Activated gamma-delta T cell (primary cell): ENCODE measurements around the gene ADSS1.

Source experiments
- DNase-seq: peaks from one replicate; lab custom pipeline; 2025; lab: John Stamatoyannopoulos, UW

ADSS1 gene

GRCh38 chr14:104700225-104700651 lies 23.8 kb upstream of the ADSS1 start:
- DNase-seq = no peak

DNA sequence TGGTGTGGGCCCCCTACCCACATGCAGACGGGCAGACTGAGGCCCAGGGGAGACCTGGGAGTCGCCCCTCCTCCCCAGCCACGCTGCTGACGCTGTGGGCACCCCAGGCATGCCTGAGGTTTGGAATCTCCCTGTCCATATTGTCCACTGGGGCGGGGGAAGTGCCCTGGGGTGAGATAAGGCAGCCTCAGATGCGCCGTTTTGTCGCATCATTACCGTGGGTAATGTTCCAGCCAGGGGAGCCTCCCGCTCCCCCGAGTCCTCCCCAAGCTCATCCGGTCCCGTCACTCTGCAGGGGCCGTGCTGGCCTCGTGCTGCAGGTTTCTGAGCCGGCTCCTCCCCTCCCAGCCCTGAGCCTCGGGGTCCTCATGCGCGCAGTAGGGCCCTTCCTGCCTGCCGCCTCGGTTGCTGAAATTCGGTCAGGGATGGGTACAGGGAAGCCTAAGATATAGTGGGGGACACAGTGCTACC lies 23.2 kb upstream of the ADSS1 start:
- no peak for DNase-seq

DNA sequence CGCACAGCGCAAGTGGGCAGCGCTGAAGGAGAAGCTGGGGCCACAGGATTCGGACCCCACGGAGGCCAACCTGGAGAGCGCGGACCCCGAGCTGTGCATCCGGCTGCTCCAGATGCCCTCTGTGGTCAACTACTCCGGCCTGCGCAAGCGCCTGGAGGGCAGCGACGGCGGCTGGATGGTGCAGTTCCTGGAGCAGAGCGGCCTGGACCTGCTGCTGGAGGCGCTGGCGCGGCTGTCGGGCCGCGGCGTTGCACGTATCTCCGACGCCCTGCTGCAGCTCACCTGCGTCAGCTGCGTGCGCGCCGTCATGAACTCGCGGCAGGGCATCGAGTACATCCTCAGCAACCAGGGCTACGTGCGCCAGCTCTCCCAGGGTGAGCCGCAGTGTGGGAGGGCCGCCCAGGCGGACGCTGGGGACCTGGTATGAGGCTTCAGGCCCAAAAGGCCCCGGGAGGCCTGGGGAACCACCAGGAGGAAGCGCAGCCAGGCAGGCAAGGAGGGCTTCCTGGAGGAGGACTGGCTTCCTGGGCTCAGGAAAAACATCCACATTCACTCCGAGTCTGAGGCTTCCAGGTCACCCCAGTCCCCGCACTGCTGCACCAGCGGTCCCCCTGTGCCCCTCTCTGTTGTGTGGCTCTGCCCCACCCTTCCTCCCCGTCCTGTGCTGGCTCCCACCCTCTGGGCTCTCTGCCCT lies 22.5 kb upstream of the ADSS1 start:
- DNase-seq = no peak

DNA sequence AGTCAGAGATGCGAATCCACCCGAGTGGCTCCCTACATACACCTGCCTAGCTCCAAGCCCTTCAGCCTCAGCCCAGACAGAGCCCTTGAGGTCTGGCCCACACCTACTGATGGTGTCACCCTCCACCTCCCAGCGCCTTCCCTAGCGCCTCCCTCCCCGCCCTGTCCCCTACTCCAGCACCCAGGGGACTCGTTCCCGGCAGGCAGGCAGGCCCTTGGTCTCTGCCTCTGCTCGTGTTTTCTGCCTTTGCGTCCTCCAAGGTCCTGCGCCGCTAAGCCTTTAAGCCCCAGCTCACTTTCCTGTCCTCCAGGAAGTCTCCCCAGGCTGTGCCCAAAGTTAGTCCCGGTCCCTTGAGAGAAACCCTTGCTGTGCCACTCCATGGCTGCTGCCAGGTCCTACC lies 21.9 kb upstream of the ADSS1 start:
- no peak for DNase-seq

DNA sequence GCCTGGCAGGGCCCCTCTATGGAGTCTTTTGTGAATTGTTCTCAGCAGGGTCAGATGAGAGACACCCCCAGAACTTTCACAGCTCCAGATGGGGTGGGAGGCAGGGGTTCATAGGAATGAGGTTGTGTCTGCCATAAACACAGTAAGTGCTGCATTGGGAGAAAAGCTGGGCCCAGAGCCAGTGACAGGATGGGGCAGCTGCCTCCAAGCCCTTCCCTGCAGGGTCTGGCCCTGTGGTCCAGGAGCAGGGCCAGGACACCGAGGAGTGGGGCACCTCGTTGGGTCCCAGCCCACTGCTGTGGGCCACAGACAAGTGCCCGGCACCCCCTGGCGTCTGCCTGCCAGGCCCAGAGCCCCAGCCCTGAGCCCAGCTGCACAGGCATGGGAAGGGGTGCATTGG lies 21.4 kb upstream of the ADSS1 start:
- no peak for DNase-seq

GRCh38 chr14:104703269-104703668 lies 20.8 kb upstream of the ADSS1 start:
- DNase-seq = no peak

GRCh38 chr14:104704252-104704651 lies 19.8 kb upstream of the ADSS1 start:
- DNase-seq = no peak

- DNase-seq = no peak
Measured at GRCh38 chr14:104705340-104706047, 18.5 kb upstream of the ADSS1 start.

- no peak for DNase-seq
Measured at GRCh38 chr14:104706733-104707607, 17.1 kb upstream of the ADSS1 start.

DNA sequence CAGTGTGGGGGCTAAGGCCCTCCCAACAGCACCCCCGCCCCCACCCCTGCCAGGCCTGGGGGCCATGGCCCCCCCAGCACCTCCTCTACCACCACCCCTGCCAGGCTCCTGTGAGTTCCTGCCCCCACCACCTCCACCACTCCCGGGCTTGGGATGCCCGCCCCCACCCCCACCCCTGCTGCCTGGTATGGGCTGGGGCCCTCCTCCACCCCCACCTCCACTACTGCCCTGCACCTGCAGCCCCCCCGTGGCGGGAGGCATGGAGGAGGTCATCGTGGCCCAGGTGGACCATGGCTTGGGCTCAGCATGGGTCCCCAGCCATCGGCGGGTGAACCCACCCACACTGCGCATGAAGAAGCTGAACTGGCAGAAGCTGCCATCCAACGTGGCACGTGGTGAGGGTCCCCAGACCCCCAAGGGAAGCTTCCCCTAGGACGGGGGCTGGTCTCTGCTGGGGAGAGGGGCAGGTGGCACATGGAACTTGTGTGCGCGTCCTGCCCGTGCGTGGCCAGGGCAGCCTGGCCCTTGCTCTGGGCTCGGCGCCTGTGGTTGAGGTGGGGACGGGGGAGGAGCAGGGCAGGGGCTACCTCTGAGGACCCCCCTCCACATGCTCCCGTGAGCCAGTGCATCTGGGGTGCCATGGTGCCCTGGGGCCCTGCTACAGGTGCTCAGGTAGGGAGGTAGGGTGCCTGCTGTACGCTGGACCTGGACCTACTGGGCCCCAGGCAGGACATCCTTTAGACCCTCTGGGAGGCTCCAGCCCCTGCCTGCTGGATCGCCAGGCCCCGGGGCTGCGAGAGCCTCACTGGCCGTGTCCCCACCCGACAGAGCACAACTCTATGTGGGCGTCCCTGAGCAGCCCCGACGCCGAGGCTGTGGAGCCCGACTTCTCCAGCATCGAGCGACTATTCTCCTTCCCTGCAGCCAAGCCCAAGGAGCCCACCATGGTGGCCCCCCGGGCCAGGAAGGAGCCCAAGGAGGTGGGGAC lies 16.1 kb upstream of the ADSS1 start:
- no peak for DNase-seq

GRCh38 chr14:104708606-104709268 lies 15.3 kb upstream of the ADSS1 start:
- no peak for DNase-seq

DNA sequence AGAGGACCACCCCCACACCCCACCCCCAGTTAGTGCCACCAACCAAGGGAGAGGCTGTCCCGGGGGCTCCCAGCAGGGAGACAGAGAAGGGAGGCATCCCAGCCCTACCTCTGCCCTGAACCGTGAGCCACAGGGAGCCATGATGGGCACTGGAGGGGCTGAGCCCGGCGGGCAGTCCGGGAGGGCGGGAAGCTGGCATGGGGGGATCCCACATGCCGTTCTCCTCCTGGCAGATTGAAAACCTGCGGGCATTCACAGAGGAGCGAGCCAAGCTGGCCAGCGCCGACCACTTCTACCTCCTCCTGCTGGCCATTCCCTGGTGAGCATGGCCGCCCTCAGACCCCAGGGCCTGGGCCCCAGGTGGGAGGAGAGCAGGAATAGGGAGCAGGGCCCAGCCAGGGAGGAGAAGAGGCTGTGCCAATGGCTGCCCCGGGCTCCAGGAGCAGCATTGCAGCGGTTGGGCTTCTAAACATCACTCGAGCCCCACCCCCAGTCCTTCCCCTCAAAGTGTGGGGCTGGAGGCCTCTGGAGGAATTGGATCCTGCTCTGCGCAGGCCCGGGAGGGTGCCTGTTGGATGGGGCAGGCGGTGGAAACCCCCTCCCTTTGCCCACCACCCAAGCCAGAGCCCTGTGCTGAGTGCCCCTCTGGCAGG lies 14.5 kb upstream of the ADSS1 start:
- DNase-seq = no peak

DNA sequence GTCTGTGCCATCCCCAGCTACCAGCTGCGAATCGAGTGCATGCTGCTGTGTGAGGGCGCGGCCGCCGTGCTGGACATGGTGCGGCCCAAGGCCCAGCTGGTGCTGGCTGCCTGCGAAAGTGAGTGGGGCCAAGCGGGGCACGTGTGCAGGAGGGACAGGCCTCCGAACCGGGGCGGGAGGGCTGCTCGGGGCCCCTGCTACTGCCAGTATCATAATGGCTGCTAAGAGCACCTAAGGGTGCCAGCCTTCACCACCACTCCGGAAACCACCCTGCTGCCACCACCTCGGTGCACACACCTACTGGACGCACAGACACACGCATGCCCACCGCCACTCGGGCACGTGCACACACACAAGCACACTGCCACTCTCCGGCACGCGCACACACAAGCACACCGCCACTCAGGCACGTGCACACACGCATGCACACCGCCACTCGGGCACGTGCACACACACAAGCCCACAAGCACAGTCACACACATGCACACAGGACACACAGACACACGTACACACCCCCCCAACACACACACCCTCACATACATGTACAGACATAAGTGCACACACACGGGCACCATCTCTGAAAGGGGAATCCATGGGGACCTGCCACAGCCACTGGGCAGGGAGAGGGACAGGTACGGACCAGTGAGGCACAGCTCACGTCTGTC lies 13.8 kb upstream of the ADSS1 start:
- DNase-seq = no peak

- no peak for DNase-seq
Measured at GRCh38 chr14:104712881-104713734, 10.9 kb upstream of the ADSS1 start.

DNA sequence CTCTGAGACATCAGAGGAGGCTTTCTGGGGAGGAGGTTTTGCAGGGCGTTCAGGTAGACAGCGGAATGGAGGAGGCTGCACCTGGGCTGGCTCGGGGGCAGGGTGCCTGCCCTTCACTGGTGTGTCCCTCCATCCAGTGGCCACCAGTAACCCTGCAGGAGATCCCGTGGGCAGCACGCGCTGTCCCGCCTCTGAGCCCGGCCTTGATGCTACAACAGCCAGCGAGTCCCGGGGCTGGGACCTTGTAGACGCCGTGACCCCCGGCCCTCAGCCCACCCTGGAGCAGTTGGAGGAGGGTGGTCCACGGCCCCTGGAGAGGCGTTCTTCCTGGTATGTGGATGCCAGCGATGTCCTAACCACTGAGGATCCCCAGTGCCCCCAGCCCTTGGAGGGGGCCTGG lies 10.0 kb upstream of the ADSS1 start:
- no peak for DNase-seq

DNA sequence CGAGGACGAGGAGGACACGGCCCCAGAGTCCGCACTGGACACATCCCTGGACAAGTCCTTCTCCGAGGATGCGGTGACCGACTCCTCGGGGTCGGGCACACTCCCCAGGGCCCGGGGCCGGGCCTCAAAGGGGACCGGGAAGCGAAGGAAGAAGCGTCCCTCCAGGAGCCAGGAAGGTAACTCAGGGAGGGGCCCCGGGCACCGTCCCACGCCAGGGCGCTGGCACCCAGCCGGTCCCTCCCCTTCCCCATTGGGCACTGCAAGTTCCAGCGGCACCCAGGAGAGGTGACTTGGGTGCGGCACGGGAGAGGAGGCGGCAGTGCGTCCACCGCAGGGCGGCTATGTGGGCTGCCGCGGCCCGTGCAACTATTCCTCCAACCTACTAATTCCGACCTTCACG lies 9.3 kb upstream of the ADSS1 start:
- DNase-seq = no peak

DNA sequence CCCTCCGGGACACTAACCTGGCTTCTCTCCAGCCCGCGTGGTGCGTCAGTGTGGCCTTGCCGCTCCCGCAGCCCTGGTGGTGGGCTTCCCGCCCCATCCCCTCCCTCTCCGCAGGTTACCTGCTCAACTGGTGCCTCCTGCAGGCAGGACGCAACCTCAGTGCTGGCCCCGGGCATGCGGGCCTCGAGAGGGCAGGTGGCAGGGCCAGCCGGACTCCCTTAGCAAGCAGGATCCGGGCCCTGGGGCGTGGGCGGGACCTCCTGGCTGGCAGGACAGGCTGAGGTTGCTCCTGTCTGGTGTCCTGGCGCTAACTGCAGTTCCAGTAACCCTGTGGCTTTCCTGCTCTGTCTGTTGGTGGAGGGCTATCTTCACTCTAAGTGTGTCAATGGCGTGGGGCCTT lies 8.6 kb upstream of the ADSS1 start:
- no peak for DNase-seq

GRCh38 chr14:104715871-104716270 lies 8.2 kb upstream of the ADSS1 start:
- no peak for DNase-seq

GRCh38 chr14:104717137-104717536 lies 6.9 kb upstream of the ADSS1 start:
- DNase-seq = no peak
